ENCODE measurements around the gene SBF2.

DNA sequence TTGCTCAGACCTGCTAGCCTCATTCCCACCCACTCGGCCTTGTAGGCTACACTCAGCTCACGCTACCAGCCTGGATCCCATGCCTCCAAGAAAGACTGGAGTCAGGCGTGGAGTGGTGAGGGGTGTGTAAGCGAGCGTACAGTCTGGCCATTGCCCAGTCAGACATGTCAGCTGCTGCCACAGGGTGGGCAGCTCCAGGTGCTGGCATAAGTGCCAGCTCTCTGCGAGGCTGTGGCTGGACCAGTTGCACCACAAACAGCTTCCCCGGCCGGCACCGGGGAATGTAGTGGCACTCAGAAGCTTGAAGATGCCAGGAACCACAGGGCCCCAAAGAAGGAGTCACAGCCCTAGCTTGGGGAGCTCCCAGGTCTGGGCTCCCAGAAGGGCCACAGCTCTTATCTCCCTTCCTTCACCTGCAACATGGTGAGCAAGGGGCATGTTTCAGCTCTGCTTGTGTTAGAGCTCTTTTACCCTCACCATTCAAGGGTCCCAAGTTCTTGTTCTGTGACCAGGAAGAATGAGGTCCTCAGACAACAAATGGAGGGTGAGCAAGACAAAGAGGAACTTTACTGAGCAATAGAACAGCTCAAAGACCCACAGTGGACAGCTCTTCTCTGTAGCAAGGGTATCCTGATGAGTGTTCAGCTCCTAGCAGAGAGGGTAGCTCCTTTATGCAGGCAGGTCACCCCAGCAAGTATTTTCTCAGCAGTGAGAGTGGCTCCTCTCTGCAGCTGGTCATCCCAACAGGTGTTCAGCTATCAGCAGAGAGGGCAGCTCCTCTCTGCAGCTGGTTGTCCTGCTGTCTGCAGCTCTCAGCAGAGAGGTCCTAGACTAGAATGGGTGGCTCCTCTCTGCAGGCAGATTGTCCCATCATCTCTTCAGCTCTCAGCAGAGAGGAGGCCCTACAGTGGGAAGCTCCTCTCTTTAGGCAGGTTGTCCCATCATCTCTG, 6.0 kb downstream of the SBF2 start:
- no peak for TF ChIP-seq CTCF (IDR thresholded peaks at IDR 0.05)
- TF ChIP-seq POLR2AphosphoS5 (IDR thresholded peaks at IDR 0.05), result no peak

Measured in gastroesophageal sphincter (tissue), 3 donors.